RWPE2 (cell line): ENCODE data around the gene EXOSC2.

ENCODE experiments used
- ATAC-seq: fragments of 200-7000 bp; cut with Tn5 transposase; 3 replicates; pipeline ENCODE4 v1.9.1; 2021; ENCODE audit warnings: low read depth
- DNase-seq: peaks from one replicate; pipeline ENCODE4 v3.0.0-alpha.2; 2020; ENCODE audit warnings: low spot score
- H3K27ac ChIP-seq: fragments of 450-650 bp; 2 replicates; pipeline ENCODE4 v1.5.1; 2017; ENCODE audit warnings: mild to moderate bottlenecking; ENCODE audit not compliant: poor library complexity, severe bottlenecking
- H3K27me3 ChIP-seq: fragments of 250-450 bp; sonication (Bioruptor Pico); 2 replicates; pipeline ENCODE4 v1.5.1; 2021; ENCODE audit warnings: mild to moderate bottlenecking, moderate library complexity; ENCODE audit not compliant: insufficient read depth, poor library complexity, severe bottlenecking
- H3K36me3 ChIP-seq: fragments of 250-450 bp; sonication (Bioruptor Pico); 2 replicates; pipeline ENCODE4 v1.5.1; 2020; ENCODE audit warnings: low read depth, mild to moderate bottlenecking, moderate library complexity
- H3K4me1 ChIP-seq: fragments of 250-450 bp; sonication (Bioruptor Pico); 2 replicates; pipeline ENCODE4 v1.5.1; 2021; ENCODE audit warnings: mild to moderate bottlenecking, moderate library complexity; ENCODE audit not compliant: insufficient read depth, poor library complexity, severe bottlenecking
- H3K4me3 ChIP-seq: fragments of 250-450 bp; sonication (Bioruptor Pico); 2 replicates; pipeline ENCODE4 v1.5.1; 2021; ENCODE audit warnings: mild to moderate bottlenecking, moderate library complexity; ENCODE audit not compliant: severe bottlenecking
- H3K9me3 ChIP-seq: fragments of 250-450 bp; sonication (Bioruptor Pico); 2 replicates; pipeline ENCODE4 v1.5.1; 2021; ENCODE audit warnings: mild to moderate bottlenecking, moderate library complexity; ENCODE audit not compliant: severe bottlenecking
- CTCF ChIP-seq: fragments of 450-650 bp; IDR thresholded peaks from one replicate; pipeline ENCODE4 v1.5.1; 2017; ENCODE audit warnings: mild to moderate bottlenecking, moderate library complexity; ENCODE audit not compliant: poor library complexity, severe bottlenecking

The EXOSC2 gene

GRCh38 chr9:130698514-130698913 is 4.9 kb downstream of the EXOSC2 start:
- DNase-seq (no peak), ATAC-seq (no peak)
- no peak for TF ChIP-seq CTCF
- no peak overlapping the region for H3K4me3 ChIP-seq
- H3K27me3 ChIP-seq: no peaks in the 10 kb centered on the region
- H3K27ac ChIP-seq: no peak overlapping the region
- H3K36me3 ChIP-seq: peaks cover 90% of the 10 kb centered on the region
- H3K4me1 ChIP-seq: peaks cover 6% of the 10 kb centered on the region
- no peaks in the 10 kb centered on the region for H3K9me3 ChIP-seq

GRCh38 chr9:130699047-130699446 is 5.5 kb downstream of the EXOSC2 start:
- Histone ChIP-seq H3K4me1 (peaks cover 6% of the 10 kb centered on the region), H3K9me3 (no peaks in the 10 kb centered on the region), H3K27ac (no peak overlapping the region), H3K36me3 (peaks cover 95% of the 10 kb centered on the region), H3K27me3 (no peaks in the 10 kb centered on the region), H3K4me3 (no peak overlapping the region)
- ATAC-seq (no peak), DNase-seq (no peak)
- no peak for TF ChIP-seq CTCF

- Histone ChIP-seq H3K27me3 (no peaks in the 10 kb centered on the region), H3K4me1 (no peaks in the 10 kb centered on the region), H3K27ac (no peak overlapping the region), H3K36me3 (peaks cover 90% of the 10 kb centered on the region), H3K4me3 (no peak overlapping the region), H3K9me3 (no peaks in the 10 kb centered on the region)
- ATAC-seq (peak; percentile 78), DNase-seq (no peak)
- peak; percentile 75 for TF ChIP-seq CTCF
Measured at GRCh38 chr9:130701059-130702022, 7.8 kb downstream of the EXOSC2 start.

- no peak overlapping the region for H3K4me3 ChIP-seq
- no peaks in the 10 kb centered on the region for H3K4me1 ChIP-seq
- no peaks in the 10 kb centered on the region for H3K27me3 ChIP-seq
- peaks cover 69% of the 10 kb centered on the region for H3K36me3 ChIP-seq
- DNase-seq (no peak), ATAC-seq (no peak)
- no peak for TF ChIP-seq CTCF
- no peaks in the 10 kb centered on the region for H3K9me3 ChIP-seq
- no peak overlapping the region for H3K27ac ChIP-seq
Measured at GRCh38 chr9:130703501-130703900, 9.9 kb downstream of the EXOSC2 start.
